ENCODE results near the gene PLAC9.

GRCh38 chr10:80177781-80178636, 45.5 kb downstream of the PLAC9 start:
- TF ChIP-seq CTCF (IDR thresholded peaks at IDR 0.05) (no peak), POLR2A (IDR thresholded peaks at IDR 0.05) (no peak)

Data from testis (tissue), 2 donors.